Jurkat, Clone E6-1 (cell line): ENCODE measurements around the gene CHPF2.

Source experiments
- DNase-seq: peaks from one replicate; pipeline ENCODE4 v3.0.0-alpha.2; 2011; ENCODE audit warnings: low read depth, low spot score
- H3K4me3 ChIP-seq: 2 replicates; pipeline ENCODE4 v1.5.1; 2011; ENCODE audit warnings: mild to moderate bottlenecking, low read length, control low read depth, moderate library complexity

The CHPF2 gene

DNA sequence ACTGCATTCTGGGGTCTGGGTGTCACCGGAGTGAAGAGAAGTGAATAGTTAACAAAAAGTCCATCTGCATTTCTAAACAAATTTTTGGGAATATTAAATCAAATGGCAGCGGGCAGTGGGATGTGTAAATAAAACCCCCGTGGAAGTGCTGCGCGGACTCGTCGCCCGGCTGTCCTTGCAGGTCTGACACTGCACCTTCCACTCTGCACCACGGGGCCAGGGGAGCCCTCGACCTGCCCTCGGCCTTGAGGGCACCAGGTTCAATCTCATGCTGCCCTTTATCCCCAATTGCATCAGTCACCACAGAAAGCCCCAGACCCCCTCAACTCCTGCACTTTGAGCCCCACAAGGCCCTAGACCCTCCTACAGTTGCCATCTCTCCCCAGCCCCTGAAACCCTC is 22.6 kb downstream of the CHPF2 start:
- no peak overlapping the region for H3K4me3 ChIP-seq
- DNase-seq: no peak

DNA sequence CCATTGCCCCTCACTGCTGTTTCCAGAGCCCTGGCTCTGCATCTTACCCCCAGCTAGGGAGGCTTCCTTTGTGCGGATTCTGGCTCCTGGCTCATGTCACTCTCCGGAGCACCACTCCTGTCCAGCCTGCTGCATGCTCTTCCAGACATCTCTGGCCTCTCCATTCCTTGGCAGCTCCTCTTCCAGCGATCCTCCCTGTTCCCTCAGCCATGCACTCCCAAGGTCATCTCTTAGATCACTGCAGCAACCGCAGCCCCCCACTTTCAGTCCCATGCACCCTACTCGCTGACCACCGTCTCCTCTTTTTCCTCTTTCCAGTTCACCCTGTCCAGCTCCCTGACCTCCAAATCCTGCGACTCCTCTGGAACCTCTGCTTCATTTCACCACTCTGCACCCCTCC is 23.1 kb downstream of the CHPF2 start:
- no peak for DNase-seq

DNA sequence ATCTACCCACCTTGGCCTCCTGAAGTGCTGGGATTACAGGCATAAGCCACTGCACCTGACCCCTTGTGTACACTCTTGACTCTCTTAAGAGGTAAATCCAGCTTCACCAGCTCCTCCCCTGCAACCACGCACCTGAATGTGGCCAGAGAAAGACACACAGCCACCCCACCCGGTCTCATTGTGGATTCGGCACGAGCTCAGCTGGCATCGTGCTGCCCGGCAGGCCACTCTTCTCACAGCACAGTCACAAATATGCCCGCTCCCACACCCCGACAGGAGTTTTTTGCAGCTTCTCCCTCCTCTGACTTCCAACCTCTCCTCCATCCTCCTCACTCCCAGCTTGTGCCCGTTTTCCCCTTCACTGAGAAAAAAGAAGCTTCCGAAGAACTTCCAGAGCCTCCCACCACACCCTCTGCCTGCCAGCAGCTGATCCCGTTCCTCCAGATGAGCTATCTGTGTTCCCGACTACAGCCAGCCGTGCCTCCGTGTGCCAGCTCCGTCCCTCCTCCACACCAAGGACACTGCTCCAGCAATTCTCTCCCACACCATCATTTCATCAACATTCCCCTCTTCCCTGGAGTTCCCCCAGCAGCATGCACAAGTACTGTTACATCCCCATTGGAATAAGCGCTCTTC is 24.2 kb downstream of the CHPF2 start:
- DNase-seq: no peak

More for the DNA sequence above, 23.1 kb downstream of the CHPF2 start:
- no peak overlapping the region for H3K4me3 ChIP-seq

DNA sequence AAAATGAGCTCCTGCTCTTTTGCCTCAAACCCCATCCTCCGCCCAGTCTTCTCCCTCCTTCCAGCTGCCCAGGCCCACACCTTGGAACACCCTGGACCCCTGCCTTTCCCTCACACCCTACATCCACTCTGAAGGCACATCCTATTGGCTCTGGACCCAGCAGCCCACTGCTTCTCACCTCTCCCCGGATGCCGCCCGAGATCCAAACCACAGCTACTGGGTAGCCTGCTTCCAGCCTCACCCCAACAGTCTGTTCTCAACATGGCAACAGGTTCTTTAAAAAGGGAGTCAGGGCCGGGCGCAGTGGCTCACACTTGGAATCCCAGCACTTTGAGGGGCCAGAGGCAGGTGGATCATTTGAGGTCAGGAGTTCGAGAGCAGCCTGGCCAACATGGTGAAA is 25.7 kb downstream of the CHPF2 start:
- H3K4me3 ChIP-seq: no peak overlapping the region

More for the DNA sequence above, 24.2 kb downstream of the CHPF2 start:
- H3K4me3 ChIP-seq: no peak overlapping the region

DNA sequence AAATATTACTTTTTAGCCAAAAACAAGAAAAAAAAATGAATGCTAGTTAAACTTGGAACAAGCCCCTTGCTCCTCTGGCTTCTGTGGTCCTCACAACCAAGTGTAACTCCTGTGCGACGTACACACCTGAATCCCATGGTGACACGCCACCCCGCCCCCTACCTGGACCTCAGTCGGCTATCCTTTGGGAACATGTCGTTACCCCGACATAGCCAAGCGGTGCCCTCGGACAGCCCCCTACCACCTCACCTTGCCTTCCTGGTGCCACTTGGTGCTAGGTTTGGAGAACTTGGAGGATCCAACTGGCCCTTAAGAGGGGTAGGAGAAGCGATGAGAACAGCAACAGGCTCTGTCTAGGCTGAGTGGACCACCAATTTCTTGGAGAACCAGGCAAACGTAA is 28.2 kb downstream of the CHPF2 start:
- no peak overlapping the region for H3K4me3 ChIP-seq
- no peak for DNase-seq

More for the DNA sequence above, 25.7 kb downstream of the CHPF2 start:
- DNase-seq: no peak

DNA sequence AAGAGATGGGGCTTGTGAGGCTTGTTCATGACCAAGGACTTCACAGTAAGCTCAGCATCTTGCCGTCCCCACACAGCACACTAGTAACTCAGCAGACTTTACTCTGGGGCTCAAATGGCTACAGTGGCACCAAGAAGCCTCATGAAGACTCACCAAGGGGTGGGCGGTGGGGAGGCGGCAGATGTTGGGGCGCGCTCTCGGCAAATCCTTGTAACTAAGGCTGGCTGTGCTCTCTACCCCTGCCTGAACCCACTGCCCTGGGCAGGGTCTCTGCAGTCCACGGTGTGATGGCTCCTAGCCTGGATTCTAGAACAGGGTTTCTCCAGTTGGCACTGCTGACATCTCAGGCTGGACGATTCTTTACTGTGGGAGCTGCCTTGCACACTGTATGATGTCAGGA is 28.6 kb downstream of the CHPF2 start:
- DNase-seq: no peak
- H3K4me3 ChIP-seq: no peak overlapping the region

DNA sequence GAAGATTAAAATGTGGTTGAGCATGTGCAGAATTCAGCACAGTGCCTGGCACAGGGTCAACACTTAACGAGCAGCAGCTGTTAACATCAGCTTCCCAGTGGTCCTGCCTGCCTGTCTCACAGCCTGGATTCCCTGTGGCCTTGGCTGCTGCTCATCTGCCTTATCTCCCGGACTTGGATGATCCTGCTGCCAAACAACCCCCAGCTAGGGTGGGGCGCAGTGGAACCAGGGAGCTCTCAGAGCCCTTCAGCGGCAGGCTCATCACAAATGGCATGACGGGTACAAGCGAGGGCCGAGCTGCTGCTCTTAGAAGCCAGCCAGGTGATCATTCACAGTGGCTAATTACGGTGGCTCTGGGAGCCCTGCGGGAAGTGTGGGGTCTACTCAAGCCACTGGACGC is 29.2 kb downstream of the CHPF2 start:
- H3K4me3 ChIP-seq: no peak overlapping the region
- DNase-seq: no peak

DNA sequence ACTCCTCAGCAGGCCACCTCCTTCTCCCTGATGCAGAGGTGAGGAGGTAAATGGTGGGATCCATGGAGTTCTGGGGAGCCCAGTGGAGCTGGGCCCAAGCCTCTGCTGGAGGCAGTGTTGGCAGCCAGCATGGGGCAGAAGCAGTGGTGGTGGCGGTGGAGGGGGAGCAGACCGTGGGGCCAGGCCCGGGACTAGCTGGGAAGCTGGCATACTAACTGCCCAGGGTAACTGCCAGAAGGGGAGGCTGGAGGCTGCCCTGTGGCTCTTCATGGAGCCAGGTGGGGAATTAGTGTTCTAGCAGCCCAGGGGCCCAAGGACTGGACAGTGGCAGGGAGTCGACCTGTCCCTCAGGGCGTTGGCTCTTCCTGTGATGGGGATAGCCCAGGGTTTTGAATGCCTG is 32.3 kb downstream of the CHPF2 start:
- no peak for DNase-seq
- H3K4me3 ChIP-seq: no peak overlapping the region

DNA sequence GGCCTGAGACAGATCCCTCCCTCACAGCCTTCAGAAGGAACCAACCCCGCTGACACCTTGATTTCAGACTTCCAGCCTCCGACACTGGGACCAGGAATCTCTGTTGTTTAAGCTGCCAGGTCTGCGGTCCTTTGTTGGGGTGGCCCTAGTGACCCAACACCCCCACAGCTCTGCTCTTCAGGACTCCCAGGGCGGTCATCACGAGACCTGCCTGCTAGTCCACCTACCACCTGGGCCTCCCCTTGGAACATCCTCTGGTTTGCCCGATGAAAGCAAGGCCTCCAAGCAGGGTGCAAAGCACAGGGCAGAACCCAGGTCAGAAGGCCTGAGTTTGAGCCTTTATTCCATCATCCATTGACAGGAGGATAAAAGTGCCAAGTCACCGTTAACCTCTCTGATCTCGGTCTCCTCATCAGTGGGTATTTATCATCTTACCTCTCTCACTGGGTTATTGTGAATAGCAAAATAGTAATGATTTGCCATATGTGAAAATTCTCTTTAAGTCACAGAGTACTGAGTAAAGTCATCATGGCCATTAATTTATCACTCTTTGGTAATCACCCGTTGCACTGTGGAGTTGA is 33.2 kb downstream of the CHPF2 start:
- H3K4me3 ChIP-seq: no peak overlapping the region
- no peak for DNase-seq

DNA sequence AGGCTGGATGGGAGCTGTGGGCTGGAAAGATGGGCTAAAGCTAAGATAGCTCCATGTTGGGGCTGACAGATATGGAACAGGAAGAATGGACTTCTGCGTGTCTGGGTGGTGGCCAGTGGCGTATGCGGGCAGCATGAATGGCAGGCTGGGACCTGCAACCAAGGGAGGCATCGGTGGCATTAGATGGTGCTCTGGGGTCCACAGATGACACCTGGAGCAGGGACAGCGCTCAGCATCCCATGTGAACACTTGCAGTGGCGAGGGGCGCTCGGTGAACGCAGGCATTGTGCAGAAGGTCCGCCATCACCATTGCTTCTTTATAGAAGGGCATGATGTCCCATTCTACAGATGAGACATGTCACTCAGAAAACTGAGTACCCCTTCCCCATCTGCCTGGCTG is 37.2 kb downstream of the CHPF2 start:
- no peak for DNase-seq
- no peak overlapping the region for H3K4me3 ChIP-seq

DNA sequence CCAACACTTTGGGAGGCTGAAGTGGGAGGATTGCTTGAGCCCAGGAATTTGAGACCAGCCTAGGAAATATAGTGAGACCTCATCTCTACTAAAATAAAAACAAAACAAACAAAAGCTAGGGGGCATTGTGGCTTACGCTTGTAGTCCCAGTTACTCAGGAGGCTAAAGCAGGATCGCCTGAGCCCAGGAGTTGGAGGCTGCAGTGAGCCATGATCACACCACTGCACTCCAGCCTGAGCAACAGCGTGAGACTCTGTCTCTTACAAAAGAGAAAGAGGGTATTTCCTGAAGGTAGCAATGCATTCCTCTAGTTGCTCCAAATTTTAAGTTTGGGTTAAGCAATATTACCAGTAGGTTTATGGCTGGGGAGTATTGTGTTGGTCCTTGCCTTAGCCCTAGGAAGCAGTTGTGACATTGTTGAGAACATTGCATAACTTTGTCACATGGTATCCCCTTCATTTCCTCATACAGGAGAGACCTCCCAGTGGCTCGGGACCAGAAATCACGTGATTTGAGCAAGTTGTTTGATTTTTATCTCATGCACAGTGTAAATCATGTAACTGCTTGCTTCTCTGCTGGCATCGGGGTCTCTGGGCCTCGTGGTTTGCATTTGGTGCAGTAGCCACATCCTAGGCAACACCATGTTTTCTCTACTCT is 39.5 kb downstream of the CHPF2 start:
- H3K4me3 ChIP-seq: no peak overlapping the region
- peak; percentile 78 for DNase-seq

DNA sequence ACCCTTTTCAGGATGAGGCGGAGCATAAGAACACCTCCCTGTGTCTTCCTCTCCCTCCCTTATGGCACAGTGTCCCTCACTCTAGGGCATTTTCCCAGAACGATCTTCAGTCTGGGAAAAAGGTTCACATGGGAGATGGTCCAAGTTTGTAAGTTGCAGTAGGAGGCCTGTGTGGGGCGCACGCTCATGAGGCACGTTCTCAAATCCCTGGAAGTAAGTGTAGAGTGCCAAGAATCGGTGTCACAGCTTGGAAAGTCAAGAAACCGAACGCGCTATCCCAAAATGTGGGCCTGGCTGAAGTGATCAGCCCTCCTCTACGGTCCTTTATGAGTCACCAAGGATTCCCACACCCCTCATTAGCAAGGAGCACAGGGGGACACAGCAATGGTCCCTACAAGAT is 40.1 kb downstream of the CHPF2 start:
- no peak overlapping the region for H3K4me3 ChIP-seq
- no peak for DNase-seq

DNA sequence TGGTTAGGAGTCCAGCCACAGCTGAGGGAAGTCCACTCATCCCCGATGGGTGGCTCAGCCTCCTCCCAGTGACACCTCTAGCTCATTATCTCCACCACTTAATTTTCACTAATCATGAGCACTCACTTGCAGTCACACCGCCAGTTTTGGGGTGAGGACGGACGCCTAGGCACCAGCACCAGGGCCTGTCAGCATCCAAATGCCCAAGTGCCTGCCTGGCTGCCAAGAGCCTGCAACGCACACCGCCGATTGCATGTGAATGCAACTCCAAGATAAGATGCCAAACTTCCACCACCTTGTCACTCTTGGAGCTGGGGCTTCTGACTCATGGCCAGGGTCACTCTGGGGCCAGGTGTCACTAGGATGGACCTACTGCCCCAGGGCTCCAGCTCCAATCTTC is 40.6 kb downstream of the CHPF2 start:
- no peak for DNase-seq
- H3K4me3 ChIP-seq: no peak overlapping the region

DNA sequence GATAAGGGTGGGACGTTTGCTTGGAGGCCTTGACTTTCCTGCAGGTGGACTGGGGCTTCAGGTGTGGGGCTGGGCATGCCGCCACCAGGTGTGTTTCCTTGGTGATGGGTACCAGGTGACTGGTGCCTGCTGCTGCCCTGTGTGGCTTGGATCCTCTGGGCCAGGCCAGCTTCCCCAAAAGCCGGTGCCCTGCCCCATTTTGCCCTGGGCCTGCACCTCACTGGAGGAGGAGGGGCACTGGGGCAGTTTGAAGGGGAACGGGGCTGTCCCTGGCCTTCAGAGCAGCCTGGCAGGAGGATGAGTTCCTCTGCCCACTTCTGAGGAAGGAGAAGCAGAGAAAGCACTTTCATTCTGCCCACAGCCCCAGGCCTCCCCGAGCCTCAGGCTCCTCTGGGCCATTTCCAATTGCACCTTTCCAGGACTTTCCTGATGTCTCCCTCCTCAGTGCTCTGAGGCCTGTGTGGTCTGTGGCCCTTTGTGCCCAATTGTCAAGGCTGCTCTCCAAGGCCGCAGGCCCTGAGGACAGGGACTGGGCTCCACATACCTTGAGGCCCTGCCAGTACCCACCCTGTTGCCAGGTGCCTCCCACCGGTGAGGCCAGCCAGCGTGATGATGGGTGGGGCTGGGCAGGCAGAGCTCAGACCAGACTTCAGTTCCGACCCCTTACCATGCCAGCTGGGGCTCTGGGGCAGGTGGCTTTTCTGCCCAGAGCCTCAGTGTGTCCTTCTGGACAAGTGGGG is 41.5 kb downstream of the CHPF2 start:
- no peak for DNase-seq
- no peak overlapping the region for H3K4me3 ChIP-seq

DNA sequence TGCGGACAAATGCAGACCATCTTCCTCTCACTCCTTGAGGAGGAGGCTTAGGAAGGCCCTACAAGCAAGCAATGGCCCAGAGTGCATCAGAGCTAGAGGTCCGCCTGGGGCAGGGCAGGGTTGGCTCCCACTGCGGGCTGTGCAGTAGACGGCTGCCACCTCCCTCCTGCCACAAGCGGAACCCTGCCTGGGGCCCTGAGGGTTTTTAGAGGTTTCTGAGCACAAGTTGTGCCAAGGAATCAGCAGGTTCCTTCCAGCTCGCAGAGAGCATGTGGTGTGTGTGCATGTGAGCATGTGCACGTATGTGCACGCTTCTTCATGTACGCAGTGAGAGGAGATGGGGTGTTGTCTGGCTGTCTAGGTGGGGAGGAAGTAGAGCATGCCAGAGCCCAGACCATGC is 42.1 kb downstream of the CHPF2 start:
- no peak overlapping the region for H3K4me3 ChIP-seq

DNA sequence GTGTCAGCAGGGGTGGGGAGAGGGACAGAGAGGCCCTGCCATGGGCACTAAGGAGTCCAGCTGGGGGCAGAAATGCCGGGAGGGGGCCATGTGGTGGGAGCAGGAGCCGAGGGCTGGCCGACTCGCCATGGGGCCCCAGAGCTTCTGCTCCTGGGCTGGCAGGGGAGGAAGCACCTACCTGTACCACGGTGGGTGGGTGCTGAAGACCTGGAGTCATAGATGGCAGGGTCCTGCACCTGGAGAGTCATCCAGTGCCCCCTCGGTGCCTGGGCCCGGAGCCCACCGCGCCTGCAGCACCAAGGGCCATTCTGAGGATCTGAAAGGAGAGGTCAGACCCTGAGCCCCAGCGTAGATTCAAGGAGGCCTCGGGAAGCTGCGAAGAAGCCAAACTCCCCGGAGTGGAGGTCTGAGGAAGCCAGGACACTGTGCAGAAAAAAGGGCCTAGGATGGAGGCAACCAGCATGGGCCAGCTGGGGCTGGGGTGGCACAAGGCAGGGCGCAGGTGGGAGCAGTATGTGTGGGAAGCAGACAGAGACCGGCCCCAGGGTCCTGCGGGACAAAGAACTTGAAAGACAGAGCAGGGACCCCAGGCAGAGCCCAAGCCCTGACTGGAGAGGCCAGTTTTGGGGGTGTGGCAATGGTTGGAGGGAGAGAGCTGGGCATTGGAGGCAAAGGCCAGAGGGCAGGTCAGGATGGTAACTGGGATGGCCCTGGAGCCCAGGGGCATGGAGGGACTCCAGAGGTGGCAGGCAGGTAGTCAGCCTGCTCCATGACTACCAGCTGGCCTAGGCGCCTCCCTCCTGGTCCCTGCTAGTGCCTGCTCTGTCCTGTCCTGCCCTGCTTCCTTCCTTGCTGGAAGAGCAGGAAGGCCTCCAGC is 42.9 kb downstream of the CHPF2 start:
- DNase-seq: no peak
- no peak overlapping the region for H3K4me3 ChIP-seq

More for the DNA sequence above, 42.1 kb downstream of the CHPF2 start:
- DNase-seq: no peak

DNA sequence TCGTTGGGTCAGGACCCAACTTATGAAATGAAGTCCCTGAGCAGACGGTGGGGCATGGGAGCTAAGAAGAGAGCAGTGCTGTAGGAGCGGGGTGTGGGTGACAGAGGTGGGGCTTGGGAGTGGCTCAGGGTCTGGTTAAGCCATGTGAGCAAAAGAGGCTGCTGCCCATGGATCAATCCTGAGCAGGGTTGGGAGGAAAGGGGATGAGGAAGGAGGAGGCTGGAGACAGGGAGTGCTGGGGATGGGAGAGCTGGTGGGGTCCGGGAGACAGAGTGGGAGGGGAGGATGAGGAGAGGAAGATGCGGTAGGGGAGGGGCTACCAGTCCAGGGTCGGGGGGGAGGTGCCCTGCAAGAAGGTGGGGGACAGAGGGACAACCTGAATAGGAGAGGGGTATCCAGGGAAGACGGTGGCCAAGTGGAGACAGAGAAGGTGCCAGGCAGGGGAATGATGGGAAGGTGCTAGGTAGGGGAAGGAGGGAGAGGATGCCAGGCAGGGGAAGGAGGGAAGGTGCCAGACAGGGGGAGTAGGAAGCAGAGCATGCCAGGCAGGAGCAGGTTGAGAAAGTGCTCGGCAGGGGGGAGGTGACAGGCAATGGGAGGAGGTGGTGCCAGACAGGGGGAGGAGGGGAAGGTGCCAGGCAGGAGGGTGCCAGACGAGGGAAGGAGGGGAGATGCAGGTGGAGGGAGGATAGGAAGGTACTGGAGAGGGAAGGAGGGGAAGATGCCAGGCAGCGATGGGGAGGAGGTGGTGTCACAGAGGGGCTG is 43.7 kb downstream of the CHPF2 start:
- DNase-seq: no peak
- peak overlapping the region; percentile 57 for H3K4me3 ChIP-seq
